ENCODE results near the gene GPR132. TPM values are rescaled to one million over a fixed set of nuclear protein-coding genes. Genes with fewer than 3 reads are reported as not detected.

The GPR132 gene
- total and polyA plus RNA-seq, 2 experiments from 2014 or later: 0.14 TPM; not detected in 1

GRCh38 chr14:105051182-105052109 is 13.8 kb downstream of the GPR132 start:
- no peak overlapping the region for H2AFZ ChIP-seq
- H3K27ac Mint-ChIP-seq: no peak overlapping the region
- H3K9me3 Mint-ChIP-seq: no peaks in the 10 kb centered on the region
- H3K4me1 ChIP-seq (ENCODE audit: insufficient read depth): peaks cover 6% of the 10 kb centered on the region; the same call in 1 of the 2 replicates
- H3K27me3 ChIP-seq (ENCODE audit: insufficient read depth): peaks cover 6% of the 10 kb centered on the region; the same call in 1 of the 2 replicates
- H3K4me3 ChIP-seq: no peak overlapping the region
- DNase-seq (ENCODE audit: low spot score) (no peak), ATAC-seq (no peak)
- H3K4me3 Mint-ChIP-seq: no peak overlapping the region
- H3K4me1 Mint-ChIP-seq: peaks cover 13% of the 10 kb centered on the region; the same call in 2 of the 3 replicates
- H3K36me3 Mint-ChIP-seq (ENCODE audit: low read depth): no peaks in the 10 kb centered on the region
- no peaks in the 10 kb centered on the region for H3K36me3 ChIP-seq (ENCODE audit: insufficient read depth)
- no peaks in the 10 kb centered on the region for H3F3A ChIP-seq (replicated peaks; ENCODE audit: low read depth)
- no peak for TF ChIP-seq NANOG (IDR thresholded peaks at IDR 0.05; ENCODE audit: borderline replicate concordance)
- no peak for TF ChIP-seq ZNF114 (CRISPR knock-in tag; IDR thresholded peaks at IDR 0.05)
- no peak for TF ChIP-seq EZH2 (IDR thresholded peaks at IDR 0.05; ENCODE audit: low read depth, unreplicated experiment)
- no peak for TF ChIP-seq POLR2AphosphoS5 (IDR thresholded peaks at IDR 0.05; ENCODE audit: low read depth)
- no peak for TF ChIP-seq EZH2phosphoT487 (IDR thresholded peaks at IDR 0.05; ENCODE audit: unreplicated experiment)
- no peak for TF ChIP-seq STAT1 (IDR thresholded peaks at IDR 0.05; ENCODE audit: unreplicated experiment)
- no peak for TF ChIP-seq ETS1 (IDR thresholded peaks at IDR 0.05)
- TF ChIP-seq REST (IDR thresholded peaks at IDR 0.05; ENCODE audit: unreplicated experiment): no peak
- TF ChIP-seq CTCF (conservative IDR thresholded peaks at IDR 0.05; ENCODE audit: low read depth in 2 of 2): no peak
- no peak for TF ChIP-seq JUNB (IDR thresholded peaks at IDR 0.05; ENCODE audit: unreplicated experiment)
- no peak for TF ChIP-seq ZNF331 (CRISPR knock-in tag; IDR thresholded peaks at IDR 0.05; ENCODE audit: low read depth)
- no peak for TF ChIP-seq CREB1 (CRISPR knock-in tag; IDR thresholded peaks at IDR 0.05; ENCODE audit: low read depth)
- TF ChIP-seq ZNF462 (CRISPR knock-in tag; IDR thresholded peaks at IDR 0.05): no peak
- H3K27me3 Mint-ChIP-seq (ENCODE audit: insufficient read depth, low read depth, poor library complexity): peaks cover 29% of the 10 kb centered on the region
- H3K9me2 ChIP-seq (ENCODE audit: insufficient read depth): no peaks in the 10 kb centered on the region
- H4K20me1 ChIP-seq (replicated peaks; ENCODE audit: insufficient read depth): no peaks in the 10 kb centered on the region
- H3K27ac ChIP-seq (ENCODE audit: low read depth): no peak overlapping the region
- H3K79me2 ChIP-seq (replicated peaks; ENCODE audit: insufficient read depth): no peaks in the 10 kb centered on the region
- H3K4me2 ChIP-seq: no peak overlapping the region
